22Rv1 (cell line): Measurements from ENCODE around the gene HMGCS2.

Source experiments
- ZFX ChIP-seq: fragments of 450-650 bp; IDR thresholded peaks from 2 replicates; pipeline ENCODE4 v1.6.1; 2017; ENCODE audit warnings: antibody characterized with exemption, borderline replicate concordance
- TF ChIP-seq, protein P1 (sequence below): fragments of 450-650 bp; IDR thresholded peaks from 2 replicates; pipeline ENCODE4 v1.5.1; 2017; ENCODE audit warnings: mild to moderate bottlenecking

DNA sequence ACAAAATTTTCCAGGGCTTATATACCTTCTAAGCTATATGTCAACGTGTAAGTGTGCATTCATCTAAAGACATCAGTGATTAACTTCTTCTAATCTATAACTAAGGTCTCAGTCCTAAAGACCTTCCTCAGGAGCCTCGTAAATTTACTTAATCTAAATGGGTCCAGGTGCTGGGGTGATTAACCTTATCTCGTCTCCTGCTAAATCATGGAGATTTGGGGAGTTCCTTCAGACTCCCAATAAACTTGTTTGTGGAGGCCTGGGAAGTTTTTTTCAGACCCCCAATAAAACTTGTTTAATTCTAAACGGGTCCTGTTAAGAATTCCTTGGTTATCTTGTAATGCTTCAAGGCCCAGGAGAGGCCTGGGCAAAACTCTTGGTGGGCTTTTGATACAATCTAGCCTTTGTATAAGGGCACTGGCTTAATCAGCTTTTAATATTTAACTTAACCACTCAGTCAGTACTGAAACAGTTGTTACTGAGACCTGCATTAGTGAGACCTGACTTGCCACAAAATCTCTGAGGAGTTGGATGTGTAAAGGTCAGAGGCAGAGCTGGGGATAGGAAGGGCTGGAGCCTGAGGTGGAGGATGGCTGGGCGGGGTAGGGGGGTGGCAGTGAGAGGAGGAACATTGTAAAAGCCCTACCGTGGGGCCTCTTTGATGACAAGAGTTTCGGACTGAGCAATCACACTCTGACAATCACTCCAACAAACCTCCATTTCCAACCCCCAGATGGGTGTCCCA lies 6.2 kb upstream of the HMGCS2 start:
- TF ChIP-seq, protein P1, sequence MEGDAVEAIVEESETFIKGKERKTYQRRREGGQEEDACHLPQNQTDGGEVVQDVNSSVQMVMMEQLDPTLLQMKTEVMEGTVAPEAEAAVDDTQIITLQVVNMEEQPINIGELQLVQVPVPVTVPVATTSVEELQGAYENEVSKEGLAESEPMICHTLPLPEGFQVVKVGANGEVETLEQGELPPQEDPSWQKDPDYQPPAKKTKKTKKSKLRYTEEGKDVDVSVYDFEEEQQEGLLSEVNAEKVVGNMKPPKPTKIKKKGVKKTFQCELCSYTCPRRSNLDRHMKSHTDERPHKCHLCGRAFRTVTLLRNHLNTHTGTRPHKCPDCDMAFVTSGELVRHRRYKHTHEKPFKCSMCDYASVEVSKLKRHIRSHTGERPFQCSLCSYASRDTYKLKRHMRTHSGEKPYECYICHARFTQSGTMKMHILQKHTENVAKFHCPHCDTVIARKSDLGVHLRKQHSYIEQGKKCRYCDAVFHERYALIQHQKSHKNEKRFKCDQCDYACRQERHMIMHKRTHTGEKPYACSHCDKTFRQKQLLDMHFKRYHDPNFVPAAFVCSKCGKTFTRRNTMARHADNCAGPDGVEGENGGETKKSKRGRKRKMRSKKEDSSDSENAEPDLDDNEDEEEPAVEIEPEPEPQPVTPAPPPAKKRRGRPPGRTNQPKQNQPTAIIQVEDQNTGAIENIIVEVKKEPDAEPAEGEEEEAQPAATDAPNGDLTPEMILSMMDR = no peak
- no peak for TF ChIP-seq ZFX
